ENCODE results near the gene SMARCD3. TPM values are rescaled to one million over a fixed set of nuclear protein-coding genes. Genes with fewer than 3 reads are reported as not detected.

Gene SMARCD3
- 8.3 to 9.9 TPM (median 9.7 TPM) in 5 replicates for total RNA-seq (2022; extraction: Qiagen RNA extraction)

GRCh38 chr7:151248346-151249033 is at the start of gene SMARCD3:
SMARCD3 (minus strand) TSS chr7:151248694; CDS start chr7:151248562, 132 bp downstream.

GRCh38 chr7:151232091-151232916 is 16.2 kb downstream of the SMARCD3 start, which contains the start of gene CHPF2:
CHPF2 (plus strand) TSS chr7:151232483; CDS start chr7:151234012, 1,529 bp downstream.

GRCh38 chr7:151226875-151227782 is 21.4 kb downstream of the SMARCD3 start, which contains the start of gene ABCF2:
ABCF2 (minus strand) TSS chr7:151227205; CDS start chr7:151226458, 747 bp downstream.

GRCh38 chr7:151210087-151210854 is 38.2 kb downstream of the SMARCD3 start, which contains the start of gene H2BK1:
H2BK1 (minus strand) TSS chr7:151210488; CDS start chr7:151210318, 170 bp downstream.

Other genes starting within 250 kb of the SMARCD3 start
- 0.34 to 1.1 TPM (median 0.70 TPM) in 5 replicates for gene ATG9B, start 224.2 kb downstream of the SMARCD3 start, total RNA-seq (2022; extraction: Qiagen RNA extraction)
- 40.2 to 49.4 TPM (median 46.1 TPM) in 5 replicates for gene ABCB8, start 220.2 kb downstream of the SMARCD3 start, total RNA-seq (2022; extraction: Qiagen RNA extraction)
- gene ASIC3, start 200.2 kb downstream of the SMARCD3 start, total RNA-seq (2022; extraction: Qiagen RNA extraction) = 6.0 to 10.8 TPM (median 9.5 TPM) in 5 replicates
- gene CDK5, start 190.8 kb downstream of the SMARCD3 start, total RNA-seq (2022; extraction: Qiagen RNA extraction) = 29.7 to 32.8 TPM (median 32.5 TPM) in 5 replicates
- gene SLC4A2, start 189.1 kb downstream of the SMARCD3 start, total RNA-seq (2022; extraction: Qiagen RNA extraction) = 201 to 272 TPM (median 246 TPM) in 5 replicates
- gene FASTK, start 167.9 kb downstream of the SMARCD3 start, total RNA-seq (2022; extraction: Qiagen RNA extraction) = 58.8 to 75.1 TPM (median 73.7 TPM) in 5 replicates
- 37.6 to 56.1 TPM (median 55.7 TPM) in 5 replicates for gene TMUB1, start 165.2 kb downstream of the SMARCD3 start, total RNA-seq (2022; extraction: Qiagen RNA extraction)
- 52.0 to 61.2 TPM (median 56.3 TPM) in 5 replicates for gene AGAP3, start 162.2 kb downstream of the SMARCD3 start, total RNA-seq (2022; extraction: Qiagen RNA extraction)
- gene GBX1, start 81.0 kb downstream of the SMARCD3 start, total RNA-seq (2022; extraction: Qiagen RNA extraction) = 0.10 to 0.17 TPM in 2 of 5 replicates, not detected in the others
- not detected in 5 replicates for gene ASB10, start 61.4 kb downstream of the SMARCD3 start, total RNA-seq (2022; extraction: Qiagen RNA extraction)
- not detected in 5 replicates for gene H2BK1, start 38.2 kb downstream of the SMARCD3 start, total RNA-seq (2022; extraction: Qiagen RNA extraction)
- gene ABCF2, start 21.5 kb downstream of the SMARCD3 start, total RNA-seq (2022; extraction: Qiagen RNA extraction) = 59.6 to 71.5 TPM (median 61.7 TPM) in 5 replicates
- gene CHPF2, start 16.2 kb downstream of the SMARCD3 start, total RNA-seq (2022; extraction: Qiagen RNA extraction) = 41.0 to 46.4 TPM (median 43.4 TPM) in 5 replicates
- gene NUB1, start 93.1 kb upstream of the SMARCD3 start, total RNA-seq (2022; extraction: Qiagen RNA extraction) = 32.1 to 45.4 TPM (median 36.0 TPM) in 5 replicates
- gene WDR86, start 161.3 kb upstream of the SMARCD3 start, total RNA-seq (2022; extraction: Qiagen RNA extraction) = 0.11 to 0.23 TPM (median 0.16 TPM) in 5 replicates
- gene CRYGN, start 191.4 kb upstream of the SMARCD3 start, total RNA-seq (2022; extraction: Qiagen RNA extraction) = not detected in 5 replicates

Measured in A549 treated with Hydrocortisone at 1 μM for 4 hours (cell line).